Body of pancreas (tissue), 4 donors: Measurements from ENCODE around the gene FOXN4. TPM values are rescaled to one million over a fixed set of nuclear protein-coding genes. Genes with fewer than 3 reads are reported as not detected.

Experiments used
- ATAC-seq: fragments of 150-250 bp; one replicate; pipeline ENCODE4 v1.9.1; 2016
- DNase-seq, 4 donors: peaks; one replicate each; pipeline ENCODE4 v3.0.0-alpha.2; 2019
- H3K27ac ChIP-seq, 4 donors: fragments of 200-600 bp; sonication (generic); 1 replicate in 3 of 4; 2 replicates in 1 of 4; pipeline versions ENCODE4 v1.5.1 to v1.6.1; 2016 to 2019; ENCODE audit warnings: mild to moderate bottlenecking in 1 of 4, mixed read lengths in 1 of 4, moderate library complexity in 1 of 4
- H3K27me3 ChIP-seq, 2 donors: fragments of 200-600 bp; sonication (generic); one replicate each; pipeline ENCODE4 v1.6.0; 2016; ENCODE audit warnings: mild to moderate bottlenecking in 1 of 2
- H3K36me3 ChIP-seq, 2 donors: fragments of 200-600 bp; sonication (generic); replicated peaks in 1 of 2; 2 replicates each; pipeline ENCODE4 v1.5.1; 2016; ENCODE audit warnings: low read depth in 2 of 2; ENCODE audit not compliant: insufficient read depth in 1 of 2
- H3K4me1 ChIP-seq: fragments of 200-600 bp; sonication (generic); one replicate; pipeline ENCODE4 v1.6.0; 2016
- H3K4me3 ChIP-seq, 2 donors: fragments of 200-600 bp; sonication (generic); 1 replicate in 1 of 2; 2 replicates in 1 of 2; pipeline ENCODE4 v1.5.1; 2016 to 2019
- H3K9me3 ChIP-seq, 3 donors: fragments of 200-600 bp; sonication (generic); 1 replicate in 2 of 3; 2 replicates in 1 of 3; pipeline ENCODE4 v1.5.1; 2016
- POLR2A ChIP-seq, 3 donors: fragments of 450-650 bp; IDR thresholded peaks; one replicate each; pipeline ENCODE4 v1.6.1; 2016; ENCODE audit warnings: antibody characterized with exemption in 3 of 3, mild to moderate bottlenecking in 2 of 3
- WGBS, 2 donors: methylation state at CpG; one replicate each; pipeline ENCODE4 v1.1.5; 2017; 5-methylcytosine and 5-hydroxymethylcytosine counted together
- intact Hi-C: fragments of 100-400 bp; cut with DNase I; formaldehyde crosslinking; loops from one replicate; pipeline ENCODE4 v1.15.1; 2023
- total RNA-seq, 2 donors: library from RNA; depleted of rRNA; stranded (reverse); fragments of >200 nt; gene quantifications; one replicate each; pipeline ENCODE4 v1.1.0, GENCODE V29; 2016
- TF ChIP-seq, protein P1 (sequence below), 7 experiments: fragments of 450-650 bp in 4 of 7; fragments of 200-600 bp in 3 of 7; sonication (generic) in 3 of 7; IDR thresholded peaks; one replicate each; pipeline ENCODE4 v1.5.1; 2016 to 2019; ENCODE audit warnings: antibody characterized with exemption in 7 of 7

FOXN4 gene
- total RNA-seq, 2 donors from 2014 or later: not detected

DNA sequence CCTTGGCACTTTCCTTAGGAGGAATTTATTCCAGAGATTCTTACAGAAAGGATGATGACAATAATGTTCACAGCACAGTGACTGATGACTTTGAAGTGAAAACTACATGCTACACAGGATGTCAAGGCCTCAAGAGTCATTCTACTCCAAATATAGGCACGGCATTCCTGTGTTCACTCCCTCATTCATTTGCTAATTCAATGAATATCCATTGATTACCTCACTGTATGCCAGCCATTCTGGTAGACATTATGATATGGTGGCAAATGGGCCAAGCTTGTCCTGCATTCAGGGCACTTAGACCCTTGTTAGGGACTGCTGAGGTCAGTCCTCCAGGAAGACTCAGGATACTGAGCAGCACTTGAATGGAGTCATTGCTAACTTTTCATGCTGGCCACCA is 48.0 kb downstream of the FOXN4 start:
- Histone ChIP-seq H3K36me3 (peaks cover 10 to 37% of the 10 kb centered on the region in 2 donors), H3K27me3 (no peaks in the 10 kb centered on the region), H3K4me3 (no peak overlapping the region), H3K9me3 (no peaks in the 10 kb centered on the region), H3K4me1 (no peaks in the 10 kb centered on the region), H3K27ac (no peak overlapping the region)
- intact Hi-C loops: no loop called here
- ATAC-seq: no peak
- DNase-seq: no peak
- TF ChIP-seq, protein P1, sequence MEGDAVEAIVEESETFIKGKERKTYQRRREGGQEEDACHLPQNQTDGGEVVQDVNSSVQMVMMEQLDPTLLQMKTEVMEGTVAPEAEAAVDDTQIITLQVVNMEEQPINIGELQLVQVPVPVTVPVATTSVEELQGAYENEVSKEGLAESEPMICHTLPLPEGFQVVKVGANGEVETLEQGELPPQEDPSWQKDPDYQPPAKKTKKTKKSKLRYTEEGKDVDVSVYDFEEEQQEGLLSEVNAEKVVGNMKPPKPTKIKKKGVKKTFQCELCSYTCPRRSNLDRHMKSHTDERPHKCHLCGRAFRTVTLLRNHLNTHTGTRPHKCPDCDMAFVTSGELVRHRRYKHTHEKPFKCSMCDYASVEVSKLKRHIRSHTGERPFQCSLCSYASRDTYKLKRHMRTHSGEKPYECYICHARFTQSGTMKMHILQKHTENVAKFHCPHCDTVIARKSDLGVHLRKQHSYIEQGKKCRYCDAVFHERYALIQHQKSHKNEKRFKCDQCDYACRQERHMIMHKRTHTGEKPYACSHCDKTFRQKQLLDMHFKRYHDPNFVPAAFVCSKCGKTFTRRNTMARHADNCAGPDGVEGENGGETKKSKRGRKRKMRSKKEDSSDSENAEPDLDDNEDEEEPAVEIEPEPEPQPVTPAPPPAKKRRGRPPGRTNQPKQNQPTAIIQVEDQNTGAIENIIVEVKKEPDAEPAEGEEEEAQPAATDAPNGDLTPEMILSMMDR (IDR thresholded peaks at IDR 0.05): no peak
- no peak for TF ChIP-seq POLR2A (IDR thresholded peaks at IDR 0.05)
- 87 to 95% methylated on average over 1 of the region's 1 CpG for WGBS, 2 donors

DNA sequence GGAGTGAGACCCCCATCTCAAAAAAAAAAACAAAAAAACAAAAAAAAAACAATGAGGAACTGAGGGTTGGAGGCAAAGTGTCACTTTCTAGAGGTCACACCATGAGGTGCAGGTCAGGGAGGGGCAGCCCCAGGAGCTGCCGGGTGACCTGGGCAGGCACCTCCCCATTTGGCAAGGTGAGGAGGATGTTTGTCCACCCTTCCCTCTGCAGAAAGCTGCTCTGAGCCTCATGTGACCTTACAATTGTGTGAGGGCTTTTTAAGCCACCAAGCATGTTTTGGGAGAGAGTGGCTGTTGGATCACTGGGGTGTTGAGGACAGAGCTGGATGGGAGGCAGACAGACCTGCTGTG is 49.6 kb downstream of the FOXN4 start:
- no peak overlapping the region for H3K27ac ChIP-seq
- H3K4me3 ChIP-seq: no peak overlapping the region
- no peaks in the 10 kb centered on the region for H3K9me3 ChIP-seq
- intact Hi-C loops: no loop called here
- TF ChIP-seq, protein P1 (IDR thresholded peaks at IDR 0.05): no peak
- TF ChIP-seq POLR2A (IDR thresholded peaks at IDR 0.05): no peak
- H3K27me3 ChIP-seq: no peaks in the 10 kb centered on the region
- WGBS, 2 donors: 50 to 75% methylated on average over 1 of the region's 1 CpG
- no peak for DNase-seq
- H3K4me1 ChIP-seq: no peaks in the 10 kb centered on the region
- H3K36me3 ChIP-seq: peaks cover 0 to 25% of the 10 kb centered on the region in 2 donors
- ATAC-seq: no peak

DNA sequence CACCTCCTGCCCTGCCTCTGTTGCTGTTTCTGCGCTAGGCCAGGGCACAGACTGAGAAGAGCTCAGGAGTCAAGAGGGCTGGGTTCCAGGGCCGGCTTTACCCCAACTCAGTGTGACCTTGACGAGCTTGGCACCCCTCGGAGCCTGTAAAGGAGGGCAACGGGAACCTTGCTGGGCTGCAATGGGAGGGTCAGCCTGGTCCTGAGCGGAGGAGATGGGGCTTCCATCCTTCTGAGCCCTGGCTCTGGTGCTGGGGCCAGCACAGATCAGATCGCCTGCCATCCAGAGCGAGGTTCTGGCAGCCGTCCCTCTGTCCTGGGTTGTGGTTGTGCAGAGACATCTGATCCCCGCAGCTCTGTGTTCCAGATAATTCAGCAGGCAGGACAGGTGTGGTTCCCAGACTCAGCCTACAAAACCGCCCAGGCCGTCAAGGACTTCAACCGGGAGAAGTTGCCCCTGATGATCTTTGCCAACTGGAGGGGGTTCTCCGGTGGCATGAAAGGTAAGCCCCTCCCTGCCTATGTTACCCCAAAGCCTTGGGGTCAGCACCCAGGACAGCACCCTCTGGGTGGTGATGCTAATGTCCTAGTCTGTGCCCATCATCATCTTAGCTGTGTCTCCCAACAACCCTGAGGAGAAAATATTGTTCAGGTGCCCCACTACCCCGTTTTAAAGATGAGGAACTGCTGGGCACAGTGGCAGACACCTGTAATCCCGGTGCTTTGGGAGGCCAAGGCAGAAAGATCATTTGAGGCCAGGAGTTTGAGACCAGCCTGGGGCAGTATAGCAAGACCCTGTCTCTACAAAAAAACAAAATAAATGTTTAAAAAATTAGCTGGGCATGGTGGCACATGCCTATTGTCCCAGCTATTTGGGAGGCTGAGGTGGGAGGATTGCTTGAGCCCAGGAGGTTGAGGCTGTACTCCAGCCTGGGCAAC is 50.2 kb downstream of the FOXN4 start:
- WGBS, 2 donors: 72 to 78% methylated on average over 9 to 16 of the region's 16 CpGs
- ATAC-seq (no peak), DNase-seq (no peak)
- no peaks in the 10 kb centered on the region for H3K27me3 ChIP-seq
- no peak for TF ChIP-seq POLR2A (IDR thresholded peaks at IDR 0.05)
- TF ChIP-seq, protein P1 (IDR thresholded peaks at IDR 0.05): no peak
- H3K9me3 ChIP-seq: no peaks in the 10 kb centered on the region
- no peak overlapping the region for H3K27ac ChIP-seq
- H3K4me1 ChIP-seq: no peaks in the 10 kb centered on the region
- intact Hi-C loops: no loop called here
- peaks cover 0 to 25% of the 10 kb centered on the region in 2 donors for H3K36me3 ChIP-seq
- H3K4me3 ChIP-seq: no peak overlapping the region

DNA sequence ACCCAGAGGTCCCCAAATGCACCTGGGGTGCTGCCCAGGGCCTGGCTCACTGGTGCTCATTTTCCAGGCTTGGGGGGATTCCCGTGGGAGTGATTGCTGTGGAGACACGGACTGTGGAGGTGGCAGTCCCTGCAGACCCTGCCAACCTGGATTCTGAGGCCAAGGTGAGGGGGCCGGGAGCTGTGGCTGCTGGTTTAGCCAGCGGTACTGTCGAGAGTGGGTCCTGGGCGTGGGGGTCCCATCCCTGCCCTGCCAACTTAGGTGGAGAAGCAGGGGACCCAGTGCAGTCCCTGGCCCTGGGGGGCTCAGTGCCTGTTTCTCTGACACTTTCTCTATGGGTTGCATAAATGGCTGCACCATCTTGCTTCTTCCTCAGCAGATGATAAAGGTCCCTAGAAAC is 50.9 kb downstream of the FOXN4 start:
- 92 to 93% methylated on average over 5 to 6 of the region's 6 CpGs for WGBS, 2 donors
- no peak for ATAC-seq
- TF ChIP-seq POLR2A (IDR thresholded peaks at IDR 0.05): no peak
- TF ChIP-seq, protein P1 (IDR thresholded peaks at IDR 0.05): no peak
- no peak for DNase-seq
- Histone ChIP-seq H3K27me3 (no peaks in the 10 kb centered on the region), H3K27ac (no peak overlapping the region), H3K4me1 (no peaks in the 10 kb centered on the region), H3K36me3 (peaks cover 0 to 24% of the 10 kb centered on the region in 2 donors), H3K9me3 (no peaks in the 10 kb centered on the region), H3K4me3 (no peak overlapping the region)
- intact Hi-C loops: no loop called here
